GM19438 (cell line): Measurements from ENCODE around the gene OR6A2.
"Not testable (repeated sequence)": the region's sequence is repeated elsewhere in the genome, so short reads cannot be mapped to it uniquely, and the experiment has no call there.

Source experiments
- ATAC-seq: cut with Tn5 transposase; IDR thresholded peaks from one replicate; pipeline ENCODE4 v1.9.1; 2021; ENCODE audit warnings: low read depth; ENCODE audit not compliant: unreplicated experiment

The OR6A2 gene

DNA sequence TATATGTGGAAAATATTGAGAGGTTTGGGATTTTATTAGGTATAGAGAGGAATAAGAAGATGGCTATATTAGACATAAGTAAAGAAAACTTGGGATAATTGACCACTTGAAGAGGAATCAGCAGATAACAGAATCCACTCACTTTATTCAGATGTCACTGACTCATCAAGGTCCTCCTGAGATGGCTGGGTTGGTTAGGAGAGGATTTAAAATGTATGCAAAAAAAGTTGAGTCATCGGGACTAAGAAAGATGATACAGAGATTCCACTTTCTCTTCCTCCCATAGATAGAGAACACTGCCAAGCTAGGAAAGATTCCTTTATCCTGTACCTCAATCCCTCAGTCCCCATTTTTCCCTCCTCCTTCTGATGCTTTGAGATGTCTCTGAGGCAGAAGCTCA is at the start of gene OR6A2:
OR6A2 (minus strand) TSS at position 288 of the 400 bp plus-strand sequence. CDS start 3,981 bp downstream, outside the sequence.
- ATAC-seq: no peak

- no peak for ATAC-seq
Measured at GRCh38 chr11:6845383-6845782, 45.9 kb upstream of the OR6A2 start, which contains the start of gene OR10A5. OR10A5 (plus strand) TSS chr11:6845683; CDS start chr11:6845683, 0 bp downstream.

DNA sequence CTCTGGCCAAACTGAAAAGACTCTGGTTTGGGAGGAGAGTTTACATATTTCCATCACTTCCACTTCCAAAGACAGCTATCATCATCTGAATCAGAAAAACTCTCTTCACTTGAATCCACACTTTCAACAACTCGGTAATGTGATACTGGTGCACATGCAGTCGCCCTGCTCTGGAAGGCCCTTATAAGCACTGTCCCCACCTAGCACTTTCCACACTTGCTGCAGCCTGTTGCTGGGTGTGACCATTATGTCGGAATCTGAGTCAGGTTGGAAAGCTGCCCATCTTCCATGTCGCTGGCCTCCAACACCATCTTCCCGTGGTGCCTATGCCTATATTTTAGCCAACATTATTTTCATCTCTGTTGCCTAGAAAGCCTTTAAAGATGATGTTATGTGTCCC is 44.9 kb upstream of the OR6A2 start:
- no peak for ATAC-seq

DNA sequence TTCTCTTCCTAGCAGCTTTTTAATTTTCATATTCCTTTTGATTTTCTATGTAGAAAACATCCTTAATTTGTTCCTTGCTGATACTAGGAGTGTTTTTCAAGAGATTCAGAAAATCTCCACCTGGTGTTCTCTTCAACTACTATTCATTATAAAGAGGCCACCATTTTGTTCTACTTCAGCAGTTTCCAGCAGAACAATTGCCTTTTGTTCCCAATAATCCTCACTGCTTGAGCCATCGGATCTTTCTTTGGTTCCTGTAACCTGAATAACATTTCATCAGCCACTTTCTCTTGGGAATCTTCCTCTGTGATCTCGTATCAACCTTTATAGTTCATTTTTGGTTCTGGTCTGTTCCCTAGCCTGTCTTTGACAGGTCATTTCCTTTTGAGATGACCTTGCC is 44.2 kb upstream of the OR6A2 start:
- no peak for ATAC-seq

DNA sequence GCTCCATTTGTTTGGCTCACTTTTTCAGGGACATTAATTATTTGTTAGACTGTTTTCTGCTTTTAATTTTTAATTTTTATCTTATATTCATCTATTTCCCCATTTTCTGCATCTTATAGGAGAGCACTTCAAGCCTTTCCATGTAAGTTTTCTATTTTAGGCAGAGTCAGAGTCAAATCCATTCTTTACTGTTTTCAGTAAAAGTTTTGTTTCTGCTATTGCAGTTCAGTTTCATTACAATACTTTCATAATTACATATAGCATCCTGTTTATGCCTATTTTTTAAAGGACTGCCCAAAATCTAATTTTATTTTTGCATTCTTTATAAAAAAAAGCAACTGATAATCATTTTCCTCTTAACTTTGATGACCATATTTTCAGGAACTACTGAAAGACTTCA is 42.2 kb upstream of the OR6A2 start:
- ATAC-seq: no peak

DNA sequence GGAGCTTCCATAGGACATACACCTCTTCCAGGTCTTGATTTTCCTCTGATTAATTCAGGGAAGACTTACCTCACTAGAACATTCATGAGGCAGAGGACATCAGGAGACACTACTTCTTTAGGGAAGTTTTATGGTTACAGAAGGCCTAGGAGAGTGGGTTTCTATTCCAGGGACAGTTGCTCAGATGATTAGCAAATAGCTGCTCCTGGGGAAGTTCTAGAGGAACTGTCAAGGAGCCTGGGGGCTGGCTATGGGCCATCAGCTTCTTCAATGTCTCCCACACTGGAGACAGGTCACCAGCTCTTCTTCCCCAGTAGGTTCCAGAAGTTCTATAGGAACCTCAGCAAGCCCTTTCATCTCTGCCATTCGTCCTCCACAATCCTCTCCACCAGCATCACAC is 34.5 kb upstream of the OR6A2 start:
- ATAC-seq: no peak

GRCh38 chr11:6833356-6833755 is 33.9 kb upstream of the OR6A2 start:
- no peak for ATAC-seq

- no peak for ATAC-seq
Measured at GRCh38 chr11:6828103-6828502, 28.6 kb upstream of the OR6A2 start.

DNA sequence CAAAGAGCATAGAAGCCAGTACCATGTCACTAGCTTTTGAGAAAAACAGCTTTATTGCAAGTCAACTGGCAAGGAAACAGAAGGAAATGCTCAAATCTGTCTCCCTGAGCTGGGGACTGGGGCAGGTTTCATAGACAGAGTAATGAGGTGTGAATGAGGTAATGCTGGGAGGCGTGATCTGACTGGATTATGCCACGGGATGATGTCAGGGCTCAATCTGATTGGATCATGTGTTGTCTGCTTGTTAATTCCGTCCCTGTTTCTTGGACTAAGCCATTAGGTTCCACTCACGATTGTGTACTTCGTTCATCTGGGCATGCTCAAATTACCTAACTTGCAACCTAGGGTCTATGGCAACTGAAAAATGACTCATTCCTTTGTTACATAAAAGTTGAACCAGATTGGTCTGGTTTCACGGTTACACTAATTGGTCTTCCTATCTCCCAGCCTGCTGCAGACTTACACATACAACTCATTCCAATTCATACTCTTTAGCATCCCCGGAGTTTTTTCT is 25.8 kb upstream of the OR6A2 start:
- ATAC-seq: no peak

GRCh38 chr11:6824136-6824823 is 24.8 kb upstream of the OR6A2 start:
- ATAC-seq: no peak

DNA sequence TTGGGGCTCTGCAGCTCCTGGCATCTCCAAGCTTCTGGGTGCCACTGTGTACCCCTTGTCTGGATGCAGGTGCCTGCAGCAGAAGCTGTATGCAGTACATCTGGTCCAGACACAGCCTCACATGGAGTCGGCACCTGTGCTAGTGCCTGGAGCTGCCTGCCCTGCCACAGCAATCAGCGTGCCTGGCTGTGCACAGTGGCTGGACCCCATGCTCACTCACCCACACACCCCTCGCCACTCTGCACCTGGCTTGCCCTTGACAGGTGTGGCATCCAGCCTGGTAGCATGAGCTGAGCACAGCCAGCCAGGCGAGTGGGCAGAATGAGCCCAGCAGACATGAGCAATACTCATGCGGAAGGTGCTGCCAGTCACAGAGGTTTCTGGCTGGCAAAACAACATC is 19.5 kb upstream of the OR6A2 start:
- no peak for ATAC-seq

- ATAC-seq: no peak
Measured at GRCh38 chr11:6817694-6818093, 18.2 kb upstream of the OR6A2 start.

DNA sequence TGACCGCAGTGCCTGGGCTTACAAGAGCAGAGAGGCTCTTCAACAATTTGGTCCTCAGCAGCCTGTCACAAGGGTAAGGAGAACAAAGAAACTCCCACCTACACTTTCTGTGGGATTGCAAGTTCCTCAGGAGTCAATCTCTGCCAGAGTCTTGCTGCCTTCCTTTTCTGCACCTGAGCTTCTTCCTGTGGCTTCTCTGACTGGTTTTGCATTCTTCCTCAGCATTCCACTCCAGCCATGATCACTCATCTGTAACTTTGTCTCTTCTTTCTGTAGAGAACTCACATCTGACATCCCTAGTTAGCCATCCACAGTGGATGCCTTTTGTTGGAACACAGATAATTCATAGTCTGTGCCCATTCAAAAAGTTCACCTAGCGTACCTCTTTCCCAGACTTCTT is 14.2 kb upstream of the OR6A2 start:
- ATAC-seq: no peak

- no peak for ATAC-seq
Measured at GRCh38 chr11:6812390-6813005, 13.0 kb upstream of the OR6A2 start.

GRCh38 chr11:6801075-6801474 is 1.6 kb upstream of the OR6A2 start:
- ATAC-seq: not testable (repeated sequence)

DNA sequence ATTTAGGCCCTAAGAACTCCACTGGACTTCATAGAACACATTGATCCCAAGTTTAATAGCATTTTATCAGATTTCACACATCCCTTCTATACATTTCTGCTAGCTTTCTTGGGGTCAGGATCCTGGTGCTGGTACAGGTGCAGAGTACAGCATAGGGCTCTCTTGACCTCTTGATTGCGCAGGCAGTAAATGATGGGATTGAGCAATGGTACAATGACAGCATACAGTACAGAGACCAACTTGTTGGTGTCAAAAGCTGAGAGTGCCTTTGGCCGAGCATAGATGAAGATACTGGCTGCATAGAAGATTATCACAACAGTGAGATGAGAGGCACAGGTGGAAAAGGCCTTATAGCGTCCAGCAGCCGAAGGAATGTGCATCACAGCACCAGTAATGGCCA is 4.8 kb downstream of the OR6A2 start:
- ATAC-seq: no peak

DNA sequence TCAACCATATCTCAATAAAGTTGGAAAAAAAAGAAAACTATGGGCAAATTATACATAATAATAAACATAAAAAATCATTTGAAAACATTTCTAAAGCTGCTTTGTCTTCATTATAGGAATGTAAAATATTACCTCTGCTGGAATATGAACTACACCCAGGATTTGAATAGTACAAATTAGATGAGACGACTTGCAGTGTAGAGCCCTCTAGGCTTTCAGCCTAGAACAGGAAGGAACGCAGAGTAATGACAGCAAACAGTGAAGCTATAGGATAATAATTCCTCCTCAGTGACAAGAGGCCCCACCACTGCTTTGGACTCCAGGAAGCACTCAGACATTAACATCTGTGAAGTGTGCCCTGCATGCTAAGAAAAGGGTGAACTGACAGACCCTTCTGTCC is 8.9 kb downstream of the OR6A2 start:
- ATAC-seq: no peak

DNA sequence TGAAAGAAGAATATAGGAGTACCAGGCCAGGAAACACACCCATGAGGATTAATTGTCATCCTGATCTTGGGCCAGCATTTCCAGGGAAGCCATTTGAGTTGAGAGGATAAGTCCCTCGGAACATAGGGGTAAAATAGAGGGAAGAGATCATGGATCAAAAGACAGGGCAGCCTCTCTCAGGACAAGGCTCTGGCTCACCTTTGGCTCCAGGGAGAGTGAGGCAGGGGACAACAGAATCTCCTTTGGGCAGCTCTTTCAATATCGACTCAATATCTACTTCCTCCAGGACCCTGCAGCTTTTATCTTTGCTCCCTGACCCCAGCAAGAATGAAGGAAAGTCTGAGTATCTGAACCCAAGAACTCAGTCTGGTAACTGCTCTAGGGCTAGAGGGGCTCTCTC is 16.8 kb downstream of the OR6A2 start, which contains the start of gene OR2AG1:
OR2AG1 (plus strand) TSS at position 301 of the 400 bp plus-strand sequence. CDS start 2,018 bp downstream, outside the sequence.
- no peak for ATAC-seq

DNA sequence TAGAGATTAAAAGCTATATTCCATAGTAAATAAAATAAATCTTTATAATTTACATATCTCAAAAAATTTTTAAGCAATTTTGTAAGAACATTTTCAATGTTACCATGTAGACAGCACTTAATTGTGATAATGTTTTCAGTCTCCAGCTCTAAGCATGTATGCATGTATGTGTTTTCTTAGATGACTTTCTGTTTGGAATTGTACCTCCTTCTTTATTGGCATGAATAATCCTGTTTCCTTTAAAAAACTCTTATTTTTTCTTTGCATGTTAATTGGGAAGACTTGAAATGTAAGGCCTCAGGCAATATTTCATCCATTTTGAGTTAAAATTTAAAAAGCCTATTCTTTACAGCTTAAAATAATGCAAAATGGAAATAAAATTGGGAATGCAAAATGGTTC is 18.7 kb downstream of the OR6A2 start:
- ATAC-seq: no peak

- ATAC-seq: no peak
Measured at GRCh38 chr11:6778518-6778917, 21.0 kb downstream of the OR6A2 start.

DNA sequence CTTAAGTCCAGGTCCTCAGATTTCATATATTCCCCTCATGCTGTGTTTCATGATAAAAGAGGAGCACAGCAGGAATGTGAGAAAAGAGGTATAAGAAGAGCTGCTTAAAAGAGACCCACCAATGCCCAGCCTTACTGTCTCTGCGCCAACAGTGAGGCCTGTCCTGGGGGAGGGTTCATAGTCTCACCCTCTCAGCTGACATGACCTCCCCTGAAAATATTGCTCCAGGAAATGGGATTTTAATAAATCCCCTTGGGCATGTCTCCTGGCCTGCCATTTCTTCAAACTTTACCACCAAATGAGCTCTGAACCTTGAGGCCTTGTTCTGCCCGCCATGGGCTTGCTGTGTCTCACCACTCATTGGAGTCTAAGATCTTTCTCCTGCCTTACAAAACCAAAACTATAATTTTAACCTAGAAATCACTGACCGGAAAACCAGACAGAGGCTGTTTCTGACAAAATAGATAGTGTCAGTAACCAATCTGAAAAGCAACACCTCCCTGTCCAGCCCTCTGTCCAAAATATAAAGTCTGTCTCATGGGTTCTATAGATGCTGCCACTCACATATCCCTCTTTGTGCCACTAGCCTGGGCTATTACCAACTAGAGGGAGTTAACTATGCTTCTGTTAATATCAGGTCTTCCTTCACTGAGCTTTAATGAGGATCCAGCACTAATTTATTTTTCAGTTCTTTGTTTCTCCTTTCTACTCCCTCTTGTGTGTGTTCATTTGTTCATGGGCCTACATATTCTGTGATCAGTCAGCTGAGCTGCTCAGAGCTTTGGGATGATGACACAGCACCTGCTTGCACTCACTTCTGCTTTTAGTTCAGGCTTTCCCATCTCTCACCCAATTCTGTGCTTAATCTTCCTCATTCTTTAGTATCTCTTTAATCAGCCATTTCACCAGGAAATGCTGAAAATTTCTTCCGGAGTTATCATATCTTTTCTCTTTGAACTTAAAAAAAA is 27.3 kb downstream of the OR6A2 start, which contains the start of gene OR2AG2:
OR2AG2 (minus strand) TSS at position 51 of the 968 bp plus-strand sequence. CDS start 3,019 bp downstream, outside the sequence.
- peak; percentile 86 for ATAC-seq
